Stimulated activated CD4-positive, alpha-beta T cell treated with anti-CD3 and anti-CD28 coated beads, Interleukin-1b, Interleukin-23, amount 100 ng/mL, for 48 hours (primary cell): ENCODE data around the gene FOSL2.

Experiments used
- DNase-seq: peaks from one replicate; pipeline ENCODE4 v3.0.0-alpha.2; 2020

The FOSL2 gene

DNA sequence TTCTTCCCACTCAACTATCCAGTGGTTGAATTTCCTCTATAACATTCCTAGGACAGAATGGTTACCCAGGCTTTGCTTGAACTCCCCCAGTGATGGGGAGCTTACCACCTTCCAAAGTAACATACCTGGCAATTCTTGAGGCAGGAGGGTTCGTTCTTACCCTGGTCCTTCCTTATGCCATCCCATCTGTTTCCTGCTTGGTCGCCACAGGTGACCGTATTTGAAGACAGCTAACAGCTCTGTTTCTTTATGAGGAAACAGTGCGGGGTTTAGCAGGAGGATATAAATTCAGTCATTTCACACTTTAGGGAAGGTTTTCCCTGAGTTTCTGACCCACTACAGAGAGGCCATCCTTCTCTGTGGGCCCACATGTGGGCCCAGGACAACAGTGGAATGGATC is 42.6 kb downstream of the FOSL2 start:
- DNase-seq, result no peak

- DNase-seq, result no peak
These were observed 43.2 kb downstream of the FOSL2 start for GRCh38 chr2:28435814-28436351.

DNA sequence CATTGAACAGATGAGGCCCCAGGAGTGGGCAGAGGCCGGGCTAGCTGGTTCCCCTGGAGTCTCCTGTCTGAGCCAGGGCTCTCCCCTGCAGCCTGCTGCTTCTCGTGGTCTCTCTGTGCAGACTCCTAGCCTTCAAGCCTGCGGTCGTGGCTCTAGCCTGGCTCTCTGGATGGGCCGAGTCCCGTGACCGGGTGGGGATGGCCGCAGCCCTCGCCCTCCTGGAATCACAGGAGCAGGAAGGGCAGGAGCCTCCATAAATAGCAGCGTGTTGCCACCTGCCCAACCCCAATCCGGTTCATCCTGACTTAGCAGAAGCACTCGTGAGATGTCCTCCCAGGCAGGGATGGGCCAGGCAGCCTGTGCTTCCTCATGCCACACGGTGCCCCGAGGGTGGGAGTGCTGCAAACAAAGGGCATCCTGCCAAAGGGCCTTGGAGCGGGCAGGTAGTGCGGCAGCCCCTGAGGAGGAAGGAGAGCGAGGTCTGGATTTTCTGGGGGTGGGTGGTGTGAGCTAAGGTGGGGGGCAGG is 43.9 kb downstream of the FOSL2 start:
- DNase-seq, result no peak

DNA sequence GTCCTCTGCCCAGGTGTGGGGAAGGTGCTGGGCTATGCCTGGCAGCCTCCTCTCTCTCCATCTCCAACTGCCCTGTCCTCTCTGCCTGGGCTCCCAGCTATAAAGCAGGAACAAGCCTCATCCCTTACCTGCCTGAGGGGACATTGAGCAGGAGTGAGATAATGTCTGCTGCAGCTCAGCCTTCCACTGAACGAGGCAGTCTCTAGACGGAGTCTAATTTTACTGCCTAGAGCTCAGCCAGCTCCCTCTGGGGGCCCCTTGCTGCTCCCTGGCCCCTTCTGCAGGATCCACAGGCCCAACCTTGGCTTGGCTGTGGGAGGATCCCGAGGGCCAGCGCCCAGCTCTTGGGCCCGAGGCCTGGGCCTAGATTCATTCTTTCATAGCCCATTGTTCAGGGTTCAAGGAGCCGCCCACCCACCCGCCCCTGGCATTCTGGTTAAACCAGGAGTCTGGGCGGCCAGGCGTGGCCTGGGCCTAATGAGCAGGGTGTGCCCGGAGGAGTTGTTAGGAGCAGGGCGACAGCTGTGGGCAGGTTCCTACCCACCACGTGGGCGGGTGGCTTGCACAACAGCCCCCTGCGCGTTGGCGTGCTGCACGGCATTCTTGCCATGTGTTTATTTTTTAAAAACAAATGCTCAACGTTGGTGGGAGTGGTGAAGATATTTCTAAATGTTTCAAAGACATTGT is 44.6 kb downstream of the FOSL2 start:
- no peak for DNase-seq

DNA sequence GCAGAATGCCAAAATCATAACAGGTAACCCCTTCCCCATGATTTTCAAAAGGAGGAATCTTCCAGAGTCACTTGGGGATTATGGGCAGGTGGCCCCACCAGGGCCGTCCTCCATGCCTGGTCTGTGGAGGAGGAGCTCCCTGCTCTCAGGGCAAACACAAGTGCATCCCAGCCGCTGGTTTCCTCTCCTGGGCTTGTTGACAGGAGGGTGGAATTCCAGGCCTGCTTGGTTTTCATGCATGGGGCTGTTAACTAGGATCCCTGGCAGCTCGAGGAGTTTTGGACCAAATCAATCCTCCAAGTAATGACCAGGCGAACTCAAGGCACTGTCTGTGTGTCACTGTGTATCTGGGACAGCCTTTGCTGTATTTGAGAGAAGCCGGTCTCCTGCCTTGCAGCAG is 45.3 kb downstream of the FOSL2 start:
- DNase-seq, result no peak

- DNase-seq, result no peak
These were observed 45.9 kb downstream of the FOSL2 start for GRCh38 chr2:28438532-28439063.

DNA sequence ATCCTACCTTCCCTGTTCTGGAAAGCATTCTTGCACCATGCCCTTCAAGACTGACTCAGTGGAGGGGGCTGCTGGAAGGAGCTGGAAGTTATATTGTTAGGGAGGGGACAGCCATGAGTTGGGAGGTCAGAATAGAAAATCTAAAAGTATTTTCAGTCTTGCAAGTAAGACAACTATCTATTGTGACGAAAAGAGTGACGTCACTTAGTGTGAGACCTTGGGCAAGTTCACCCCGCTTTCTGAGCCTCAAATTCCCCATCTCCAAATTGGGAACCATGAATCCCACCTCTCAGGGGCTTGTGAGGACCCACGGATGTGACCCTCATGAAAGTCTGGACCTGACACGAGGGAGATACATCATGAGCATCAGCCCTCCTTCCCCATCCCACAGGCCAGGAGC is 46.5 kb downstream of the FOSL2 start:
- no peak for DNase-seq

GRCh38 chr2:28439763-28440162 is 47.1 kb downstream of the FOSL2 start:
- DNase-seq, result no peak

DNA sequence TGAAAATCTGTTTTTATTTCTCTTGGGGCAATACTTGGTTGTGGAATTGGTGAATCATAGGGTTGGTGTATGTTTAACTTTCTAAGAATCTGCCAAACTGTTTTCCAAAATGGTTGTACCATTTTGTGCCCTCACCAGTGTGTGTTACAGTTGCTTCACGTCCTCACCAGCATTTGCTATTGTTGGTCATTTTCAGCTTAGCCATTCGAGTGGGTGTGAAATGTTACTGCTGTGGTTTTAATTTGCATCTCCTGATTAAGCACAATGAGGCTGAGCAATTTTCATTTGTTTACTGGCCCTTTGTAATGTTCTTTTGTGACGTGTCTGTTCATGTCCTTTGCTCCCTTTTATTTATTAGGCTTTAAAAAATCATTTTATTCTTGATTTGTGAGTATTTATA is 49.7 kb downstream of the FOSL2 start:
- no peak for DNase-seq

DNA sequence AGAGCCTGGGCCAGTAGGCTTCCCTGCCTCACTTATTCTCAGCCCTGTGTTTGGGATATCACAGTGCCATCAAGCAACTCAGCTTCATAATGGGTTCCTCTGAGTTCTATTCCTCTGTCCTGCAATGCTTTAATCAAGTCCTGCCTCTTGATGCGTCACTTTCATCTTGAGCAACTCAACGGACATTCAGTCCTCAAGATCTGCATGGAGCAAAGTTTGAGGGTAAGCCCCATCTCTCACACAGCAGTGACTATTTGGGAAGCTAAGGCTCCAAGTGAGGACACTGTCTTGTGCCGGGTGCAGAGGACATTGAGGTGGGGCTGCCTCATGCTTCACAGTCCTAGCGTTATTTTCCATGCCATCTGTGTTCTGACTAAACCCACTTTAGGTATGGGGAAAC is 52.3 kb downstream of the FOSL2 start:
- DNase-seq, result no peak

DNA sequence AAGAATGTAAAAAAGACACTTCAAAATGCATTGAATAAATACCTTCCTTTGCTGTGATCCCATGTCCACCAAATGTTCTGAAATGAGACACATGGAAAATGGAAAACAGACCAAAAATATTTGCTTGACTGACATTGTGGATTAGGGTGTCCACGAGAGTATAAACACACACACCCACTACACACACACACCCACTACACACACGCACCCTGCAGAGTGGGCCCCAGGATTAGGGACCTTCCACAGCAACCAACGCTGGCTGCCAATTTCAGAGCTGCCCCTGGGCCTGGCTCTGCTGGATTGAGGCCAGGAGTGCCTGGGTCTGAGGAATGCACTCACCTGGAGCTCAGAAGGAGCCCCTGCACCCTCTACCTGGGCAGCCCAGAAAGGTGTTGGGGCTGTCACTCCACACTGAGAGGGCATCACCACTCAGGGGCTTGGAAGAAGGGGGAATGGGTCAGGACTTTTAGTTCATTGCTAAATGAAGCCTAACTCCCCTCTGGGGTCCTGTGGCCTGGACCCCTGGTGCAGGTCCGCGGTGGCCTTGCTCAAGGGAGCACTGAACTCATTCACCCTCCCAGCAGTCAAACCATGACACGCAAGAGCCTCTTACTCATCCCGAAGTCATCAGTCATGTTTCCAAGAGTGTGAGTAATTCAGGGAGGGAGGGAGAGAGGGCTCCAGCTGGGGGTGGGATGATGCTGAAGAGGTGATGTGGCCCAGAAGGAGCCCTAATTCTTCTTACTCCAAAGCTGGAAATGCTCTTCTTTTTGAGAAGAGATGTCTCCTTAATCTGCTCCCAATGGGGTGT is 53.0 kb downstream of the FOSL2 start:
- peak; percentile 80 for DNase-seq

- no peak for DNase-seq
These were observed 53.9 kb downstream of the FOSL2 start for GRCh38 chr2:28446531-28446930.

- no peak for DNase-seq
These were observed 54.4 kb downstream of the FOSL2 start for GRCh38 chr2:28447086-28447485.

DNA sequence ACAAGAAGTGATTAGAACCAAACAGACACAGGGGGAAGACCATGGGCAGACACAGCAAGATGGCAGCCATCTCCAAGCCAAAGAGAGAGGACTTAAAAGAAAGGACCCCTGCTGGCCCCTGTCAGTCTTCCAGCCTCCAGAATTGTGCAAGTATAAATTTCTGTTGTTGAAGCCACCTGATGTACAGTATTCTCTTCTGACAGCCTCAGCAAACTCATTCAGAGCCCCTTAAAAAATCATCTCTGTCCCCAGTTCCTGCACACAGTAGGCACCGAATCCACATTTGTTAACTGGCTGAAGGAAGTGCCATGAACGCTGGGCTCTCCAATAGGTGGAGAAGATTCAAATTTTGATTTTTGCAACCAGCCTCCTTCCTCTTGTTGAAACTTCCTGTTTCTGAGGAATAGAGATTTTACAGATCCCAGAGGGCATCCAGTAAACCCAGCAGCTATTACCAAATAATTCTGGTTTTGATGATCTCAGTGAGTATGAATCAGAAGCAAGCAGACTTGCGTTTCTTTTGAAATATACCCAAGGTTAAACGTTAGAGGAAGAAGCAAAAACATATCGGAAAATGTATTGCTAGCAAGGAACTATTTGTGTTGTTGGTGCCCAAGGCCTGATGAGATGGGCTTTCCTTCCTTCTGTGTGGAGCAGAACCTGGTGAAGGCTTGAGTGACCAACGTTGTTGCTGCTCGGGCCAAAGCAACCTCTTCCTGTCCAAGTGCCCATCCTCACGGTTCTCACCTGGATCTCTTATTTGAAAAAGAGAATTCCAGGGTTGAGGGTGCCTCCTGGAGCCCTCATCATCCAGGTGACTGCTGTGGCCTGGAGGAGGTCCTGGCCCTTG is 55.5 kb downstream of the FOSL2 start:
- no peak for DNase-seq

GRCh38 chr2:28448793-28449100 is 56.1 kb downstream of the FOSL2 start:
- no peak for DNase-seq

DNA sequence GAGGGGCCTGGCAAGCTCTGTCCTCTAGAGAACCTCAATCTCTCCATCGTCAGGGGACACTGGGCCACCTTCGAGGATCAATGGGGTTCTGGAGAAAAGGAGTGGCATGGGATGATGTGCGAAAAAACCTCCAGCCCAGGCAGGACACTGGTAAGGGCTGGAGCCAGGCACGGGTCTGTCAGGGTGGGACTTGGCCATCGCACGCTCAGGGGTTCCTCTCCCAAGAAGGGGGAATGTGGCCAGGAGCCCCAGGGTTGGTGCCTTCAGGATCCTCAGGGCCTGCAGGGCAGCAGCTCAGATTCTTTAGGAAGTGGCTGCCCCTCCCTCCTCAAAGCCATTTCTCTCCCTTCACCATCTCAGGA is 56.4 kb downstream of the FOSL2 start:
- DNase-seq, result no peak

DNA sequence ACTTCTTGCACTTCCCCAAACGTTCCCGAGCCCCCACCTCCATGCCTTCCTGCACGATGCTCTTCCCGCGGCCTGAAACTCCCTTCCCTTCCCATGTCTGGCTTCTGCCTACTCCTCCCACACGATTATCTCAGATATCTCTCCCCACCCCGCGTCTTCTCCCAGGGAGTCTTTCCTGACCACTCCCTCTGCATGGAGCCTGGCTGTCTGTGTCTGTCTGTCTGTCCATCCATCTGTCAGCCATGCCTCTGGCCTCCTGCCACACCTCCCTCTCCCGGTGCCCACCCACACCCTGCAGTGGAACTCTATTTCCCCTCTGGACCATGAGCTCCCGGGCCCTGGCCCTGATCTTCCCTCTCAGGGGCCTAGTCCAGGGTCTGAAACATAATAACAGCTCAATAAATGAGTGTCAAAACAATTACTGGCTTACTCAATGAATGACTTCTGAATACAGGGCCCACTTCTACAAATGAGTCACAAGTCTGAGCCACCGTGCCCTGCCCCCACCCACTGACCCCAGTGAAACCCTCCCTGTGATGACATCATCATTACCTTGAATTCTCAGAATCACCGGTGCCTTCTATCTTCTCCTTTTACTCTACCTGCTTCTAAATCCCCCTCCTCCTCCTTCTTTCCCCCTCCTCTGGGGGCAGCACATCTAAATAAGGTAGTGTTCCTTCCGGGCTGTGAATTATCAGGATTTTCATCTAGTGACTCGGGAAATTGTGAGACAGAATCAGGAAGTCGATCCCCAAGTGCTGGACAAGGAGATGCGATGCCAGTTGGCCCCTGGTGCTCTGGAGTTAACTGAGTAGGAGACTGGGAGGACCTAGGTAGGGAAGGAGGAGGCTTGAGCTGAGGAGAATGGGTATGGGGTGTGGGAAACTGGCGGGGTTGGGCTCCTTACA is 57.1 kb downstream of the FOSL2 start:
- DNase-seq, result peak; percentile 94

GRCh38 chr2:28450901-28451565 is 58.4 kb downstream of the FOSL2 start:
- no peak for DNase-seq

DNA sequence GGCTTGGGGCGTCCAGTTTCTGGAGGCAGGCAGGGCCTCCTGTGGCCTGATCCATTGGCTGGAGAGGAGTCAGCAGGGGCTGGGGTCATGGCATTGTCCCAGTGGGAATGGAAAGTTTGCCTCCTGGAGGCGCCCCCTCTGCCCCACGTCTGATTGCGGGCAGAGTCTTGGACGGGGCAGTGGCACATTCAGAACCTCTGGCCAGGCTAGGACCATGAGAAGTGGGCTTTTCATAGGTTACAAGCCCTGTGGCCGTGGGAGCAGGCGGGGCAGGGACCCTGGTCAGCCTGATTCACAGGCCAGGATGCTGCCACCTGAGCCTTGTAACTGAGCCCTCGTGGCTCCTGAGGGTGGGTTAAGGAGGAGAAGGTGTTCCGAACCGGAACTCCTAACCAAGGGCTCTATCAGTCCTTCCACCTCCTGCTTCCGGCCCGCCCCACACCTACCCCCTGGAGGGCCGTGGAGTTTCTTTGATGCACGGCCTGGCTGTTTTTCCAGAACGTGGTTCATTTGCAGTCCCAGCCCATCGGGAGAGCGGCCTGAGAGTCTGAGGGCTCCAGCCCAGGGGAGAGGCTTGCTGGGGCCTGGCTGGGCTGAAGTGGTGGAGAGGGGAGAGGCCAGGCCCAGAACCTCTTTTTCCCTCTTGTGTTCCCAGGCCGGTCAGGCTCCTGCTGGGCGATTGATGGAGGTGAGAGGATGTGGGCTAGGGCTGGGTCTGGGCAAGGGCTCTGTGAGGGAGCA is 59.3 kb downstream of the FOSL2 start:
- no peak for DNase-seq

DNA sequence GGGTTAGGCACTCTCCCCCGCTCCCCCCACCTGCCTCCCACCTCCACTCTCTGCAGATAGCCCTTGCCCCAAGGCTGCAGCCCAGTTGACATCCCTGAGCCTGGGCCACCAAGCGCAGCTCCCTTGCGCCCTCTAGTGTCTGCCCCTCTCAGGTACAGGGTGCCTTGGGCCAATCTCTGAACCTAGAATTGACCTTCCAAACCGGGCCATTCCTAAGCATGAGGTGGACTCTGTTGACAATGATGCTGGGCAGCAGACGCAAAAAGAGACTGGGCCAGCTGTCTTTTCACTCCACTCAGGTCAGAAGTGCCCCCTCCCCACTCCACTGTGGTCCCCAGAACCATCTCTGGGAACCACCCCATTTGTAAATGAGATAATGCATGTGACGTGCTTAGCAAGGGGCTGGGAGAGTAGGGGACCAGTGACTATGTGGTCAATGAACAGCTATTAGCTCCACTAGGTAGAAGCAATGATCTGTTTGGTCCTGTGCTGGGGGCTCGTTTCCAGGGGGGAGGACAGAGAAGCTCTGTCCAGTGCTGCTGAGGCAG is 60.0 kb downstream of the FOSL2 start:
- DNase-seq, result peak; percentile 81
